ENCODE data around the gene SCML1.

GRCh38 chrX:17725181-17725580 is 12.1 kb upstream of the SCML1 start:
- TF ChIP-seq CTCF (IDR thresholded peaks at IDR 0.05) (no peak), POLR2AphosphoS5 (IDR thresholded peaks at IDR 0.05) (no peak)
